ENCODE data around the gene HKDC1.

GRCh38 chr10:69201045-69201444 lies 19.1 kb upstream of the HKDC1 start:
- TF ChIP-seq ZNF654 (tag by site-specific recombination; IDR thresholded peaks at IDR 0.05; ENCODE audit: low read depth) (no peak), CTCF (tag by site-specific recombination; IDR thresholded peaks at IDR 0.05) (no peak), YY1 (tag by site-specific recombination; IDR thresholded peaks at IDR 0.05) (no peak), ZNF639 (tag by site-specific recombination; IDR thresholded peaks at IDR 0.05) (no peak), ZBTB8A (tag by site-specific recombination; IDR thresholded peaks at IDR 0.05) (no peak), ZBTB7A (tag by site-specific recombination; IDR thresholded peaks at IDR 0.05; ENCODE audit: low read depth) (no peak), ZNF26 (tag by site-specific recombination; IDR thresholded peaks at IDR 0.05) (no peak), SCRT1 (tag by site-specific recombination; IDR thresholded peaks at IDR 0.05; ENCODE audit: borderline replicate concordance) (no peak), ZNF10 (tag by site-specific recombination; IDR thresholded peaks at IDR 0.05) (no peak), ZNF423 (tag by site-specific recombination; IDR thresholded peaks at IDR 0.05) (no peak), TCF7L2 (IDR thresholded peaks at IDR 0.05; ENCODE audit: borderline replicate concordance, low read depth, low read length) (no peak), ZBTB21 (tag by site-specific recombination; IDR thresholded peaks at IDR 0.05) (no peak), ZNF791 (tag by site-specific recombination; IDR thresholded peaks at IDR 0.05) (no peak)
